Cardiac muscle cell (in vitro differentiated cells and primary cell): ENCODE measurements around the gene CHRM4. TPM values are rescaled to one million over a fixed set of nuclear protein-coding genes. Genes with fewer than 3 reads are reported as not detected.

Source experiments
- DNase-seq, 2 donors: peaks; one replicate each; pipeline versions ENCODE4 v3.0.0 to v3.0.0-alpha.2; 2010 to 2017; ENCODE audit warnings: low read depth in 1 of 2, low spot score in 1 of 2
- H3K27ac ChIP-seq: fragments of 200-600 bp; sonication (generic); 2 replicates; pipeline ENCODE4 v1.5.1; 2016
- H3K27me3 ChIP-seq: fragments of 200-600 bp; sonication (generic); 2 replicates; pipeline ENCODE4 v1.6.0; 2016; ENCODE audit warnings: control low read depth
- H3K36me3 ChIP-seq: fragments of 200-600 bp; sonication (generic); 2 replicates; pipeline ENCODE4 v1.5.1; 2016; ENCODE audit warnings: control low read depth
- H3K4me1 ChIP-seq: fragments of 200-600 bp; sonication (generic); 2 replicates; pipeline ENCODE4 v1.8.1; 2017; ENCODE audit warnings: low read depth, mild to moderate bottlenecking, mixed run types
- H3K4me3 ChIP-seq: fragments of 200-600 bp; sonication (generic); 2 replicates; pipeline ENCODE4 v1.5.1; 2016; ENCODE audit warnings: mild to moderate bottlenecking
- H3K9me3 ChIP-seq: fragments of 200-600 bp; sonication (generic); 2 replicates; pipeline ENCODE4 v1.5.1; 2017; ENCODE audit warnings: low read depth, mild to moderate bottlenecking, control low read depth
- CTCF ChIP-seq: IDR thresholded peaks from 2 replicates; pipeline ENCODE4 v1.5.1; 2012; ENCODE audit warnings: low read depth, mild to moderate bottlenecking, low read length
- polyA plus RNA-seq: library from polyadenylated mRNA; unstranded; fragments of >200 nt; fragmentation: Nextera tagmentation; extraction: Ambion mirVana; gene quantifications from 2 replicates; pipeline ENCODE4 v1.2.1, GENCODE V29; 2016
- total RNA-seq: library from RNA; depleted of rRNA; stranded (reverse); fragments of >200 nt; gene quantifications from 2 replicates; pipeline ENCODE4 v1.2.3, GENCODE V29; 2016

The CHRM4 gene
- total and polyA plus RNA-seq, 2 experiments from 2014 or later, result 0.51 TPM; not detected in 1

- Histone ChIP-seq H3K36me3 (peaks cover 17% of the 10 kb centered on the region), H3K4me1 (no peaks in the 10 kb centered on the region), H3K27me3 (no peaks in the 10 kb centered on the region), H3K9me3 (no peaks in the 10 kb centered on the region), H3K4me3 (no peak overlapping the region), H3K27ac (no peak overlapping the region)
- no peak for TF ChIP-seq CTCF
- DNase-seq, result no peak
These were observed 39.6 kb upstream of the CHRM4 start for GRCh38 chr11:46431211-46431610.

GRCh38 chr11:46429717-46430116 lies 38.1 kb upstream of the CHRM4 start:
- DNase-seq, result no peak
- H3K4me1 ChIP-seq, result no peaks in the 10 kb centered on the region
- no peak for TF ChIP-seq CTCF
- peaks cover 17% of the 10 kb centered on the region for H3K36me3 ChIP-seq
- H3K4me3 ChIP-seq, result no peak overlapping the region
- H3K27me3 ChIP-seq, result no peaks in the 10 kb centered on the region
- no peaks in the 10 kb centered on the region for H3K9me3 ChIP-seq
- H3K27ac ChIP-seq, result no peak overlapping the region

- DNase-seq, result no peak
- Histone ChIP-seq H3K27me3 (no peaks in the 10 kb centered on the region), H3K27ac (no peak overlapping the region), H3K9me3 (no peaks in the 10 kb centered on the region), H3K36me3 (peaks cover 3% of the 10 kb centered on the region), H3K4me3 (no peak overlapping the region), H3K4me1 (no peaks in the 10 kb centered on the region)
- TF ChIP-seq CTCF, result no peak
These were observed 35.8 kb upstream of the CHRM4 start for GRCh38 chr11:46427364-46427763.

GRCh38 chr11:46426233-46426991 lies 34.8 kb upstream of the CHRM4 start:
- no peak for TF ChIP-seq CTCF
- Histone ChIP-seq H3K9me3 (no peaks in the 10 kb centered on the region), H3K27ac (no peak overlapping the region), H3K4me3 (no peak overlapping the region), H3K4me1 (peaks cover 2% of the 10 kb centered on the region), H3K36me3 (no peaks in the 10 kb centered on the region), H3K27me3 (no peaks in the 10 kb centered on the region)
- no peak for DNase-seq

- no peak for TF ChIP-seq CTCF
- Histone ChIP-seq H3K27ac (peak overlapping the region; percentile 52), H3K4me3 (no peak overlapping the region)
These were observed 31.0 kb upstream of the CHRM4 start for GRCh38 chr11:46422588-46422987.

More at GRCh38 chr11:46422588-46422987, 31.0 kb upstream of the CHRM4 start:
- no peaks in the 10 kb centered on the region for H3K27me3 ChIP-seq
- H3K36me3 ChIP-seq, result peaks cover 3% of the 10 kb centered on the region
- peaks cover 8% of the 10 kb centered on the region for H3K4me1 ChIP-seq
- H3K9me3 ChIP-seq, result no peaks in the 10 kb centered on the region
- no peak for DNase-seq
